Measurements from ENCODE around the gene XYLB.

XYLB gene

GRCh38 chr3:38325256-38325655 is 21.3 kb upstream of the XYLB start:
- FAIRE-seq: no peak

- no peak for FAIRE-seq
These were observed 19.1 kb upstream of the XYLB start for GRCh38 chr3:38327335-38328009.

- no peak for FAIRE-seq
These were observed 15.1 kb upstream of the XYLB start for GRCh38 chr3:38331257-38332022.

GRCh38 chr3:38332201-38332600 is 14.4 kb upstream of the XYLB start:
- FAIRE-seq: no peak

GRCh38 chr3:38334142-38335055 is 12.2 kb upstream of the XYLB start:
- FAIRE-seq: no peak

- FAIRE-seq: no peak
These were observed 11.3 kb upstream of the XYLB start for GRCh38 chr3:38335263-38335662.

GRCh38 chr3:38337703-38338102 is 8.9 kb upstream of the XYLB start:
- FAIRE-seq: no peak

GRCh38 chr3:38343797-38344594 is 2.6 kb upstream of the XYLB start:
- no peak for FAIRE-seq

GRCh38 chr3:38345879-38346586 is 552 bp upstream of the XYLB start:
- FAIRE-seq: no peak

- FAIRE-seq: no peak
These were observed 1.0 kb downstream of the XYLB start for GRCh38 chr3:38347421-38348200.

- FAIRE-seq: no peak
These were observed 2.3 kb downstream of the XYLB start for GRCh38 chr3:38348903-38349302.

- no peak for FAIRE-seq
These were observed 3.2 kb downstream of the XYLB start for GRCh38 chr3:38349684-38350359.

GRCh38 chr3:38353151-38353550 is 6.6 kb downstream of the XYLB start:
- no peak for FAIRE-seq

- FAIRE-seq: no peak
These were observed 8.2 kb downstream of the XYLB start for GRCh38 chr3:38354588-38355330.

- FAIRE-seq: no peak
These were observed 12.5 kb downstream of the XYLB start for GRCh38 chr3:38359038-38359437.

GRCh38 chr3:38360345-38360744 is 13.8 kb downstream of the XYLB start:
- FAIRE-seq: no peak

- no peak for FAIRE-seq
These were observed 14.9 kb downstream of the XYLB start for GRCh38 chr3:38361496-38361895.

GRCh38 chr3:38362825-38363224 is 16.2 kb downstream of the XYLB start:
- FAIRE-seq: no peak

- FAIRE-seq: no peak
These were observed 18.3 kb downstream of the XYLB start for GRCh38 chr3:38364721-38365400.

Measured in islet of Langerhans (tissue), 1 donor.